MM.1S (cell line): ENCODE results near the gene ZC3H8.

Experiments
- EZH2 ChIP-seq: fragments of 300-600 bp; sonication (generic); optimal IDR thresholded peaks from 2 replicates; pipeline ENCODE3; 2017; ENCODE audit warnings: low read depth, mild to moderate bottlenecking, antibody characterized with exemption, low read length, mixed read lengths
- TF ChIP-seq, protein P1 (sequence below): fragments of 300-600 bp; sonication (generic); IDR thresholded peaks from 2 replicates; pipeline ENCODE4 v1.5.1; 2016; ENCODE audit warnings: antibody characterized with exemption, low read length, mixed read lengths

DNA sequence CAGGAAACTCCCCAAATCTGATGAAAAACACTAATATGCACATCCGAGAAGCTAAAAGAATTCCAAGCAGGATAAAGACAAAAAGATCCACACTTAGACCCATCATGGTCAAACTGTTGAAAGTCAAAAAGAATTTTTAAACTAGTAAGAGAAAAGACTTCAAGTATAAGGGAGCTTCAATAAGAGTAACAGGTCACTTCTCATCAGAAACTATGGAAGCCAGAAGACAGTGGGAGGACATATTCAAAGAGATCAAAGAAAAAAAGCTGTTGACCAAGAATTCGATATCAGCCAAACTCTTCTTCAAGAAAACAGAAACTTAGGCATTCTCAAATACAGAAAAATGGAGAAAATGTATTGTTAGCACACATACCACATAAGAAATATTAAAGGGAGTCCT lies 50.4 kb downstream of the ZC3H8 start:
- TF ChIP-seq, protein P1, sequence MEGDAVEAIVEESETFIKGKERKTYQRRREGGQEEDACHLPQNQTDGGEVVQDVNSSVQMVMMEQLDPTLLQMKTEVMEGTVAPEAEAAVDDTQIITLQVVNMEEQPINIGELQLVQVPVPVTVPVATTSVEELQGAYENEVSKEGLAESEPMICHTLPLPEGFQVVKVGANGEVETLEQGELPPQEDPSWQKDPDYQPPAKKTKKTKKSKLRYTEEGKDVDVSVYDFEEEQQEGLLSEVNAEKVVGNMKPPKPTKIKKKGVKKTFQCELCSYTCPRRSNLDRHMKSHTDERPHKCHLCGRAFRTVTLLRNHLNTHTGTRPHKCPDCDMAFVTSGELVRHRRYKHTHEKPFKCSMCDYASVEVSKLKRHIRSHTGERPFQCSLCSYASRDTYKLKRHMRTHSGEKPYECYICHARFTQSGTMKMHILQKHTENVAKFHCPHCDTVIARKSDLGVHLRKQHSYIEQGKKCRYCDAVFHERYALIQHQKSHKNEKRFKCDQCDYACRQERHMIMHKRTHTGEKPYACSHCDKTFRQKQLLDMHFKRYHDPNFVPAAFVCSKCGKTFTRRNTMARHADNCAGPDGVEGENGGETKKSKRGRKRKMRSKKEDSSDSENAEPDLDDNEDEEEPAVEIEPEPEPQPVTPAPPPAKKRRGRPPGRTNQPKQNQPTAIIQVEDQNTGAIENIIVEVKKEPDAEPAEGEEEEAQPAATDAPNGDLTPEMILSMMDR, result no peak
- TF ChIP-seq EZH2, result no peak
